CD4-positive, CD25-positive, alpha-beta regulatory T cell (primary cell): ENCODE results near the gene RBM46. TPM values are rescaled to one million over a fixed set of nuclear protein-coding genes. Genes with fewer than 3 reads are reported as not detected.
A peak's percentile ranks its signal among the peaks of the same experiment; 100 is the strongest.

Experiments used
- ATAC-seq, 2 donors: fragments of 150-1000 bp; cut with Tn5 transposase; one replicate each; pipeline ENCODE4 v1.10.0; 2021; ENCODE audit warnings: low read depth in 2 of 2, moderate number of reproducible peaks in 2 of 2, moderate library complexity in 1 of 2
- DNase-seq, 3 donors: peaks; one replicate each; pipeline versions ENCODE4 v3.0.0 to v3.0.0-alpha.2; 2012 to 2022; ENCODE audit warnings: mixed read lengths in 1 of 3
- H3K27ac ChIP-seq: one replicate; pipeline ENCODE4 v1.7.0; 2013; ENCODE audit warnings: mild to moderate bottlenecking, low read length; ENCODE audit not compliant: insufficient read depth, poor library complexity, severe bottlenecking
- H3K27me3 ChIP-seq: one replicate; pipeline ENCODE4 v1.7.0; 2013; ENCODE audit warnings: low read length; ENCODE audit not compliant: control insufficient read depth, insufficient read depth
- H3K36me3 ChIP-seq: one replicate; pipeline ENCODE4 v1.7.0; 2013; ENCODE audit warnings: mild to moderate bottlenecking, low read length, moderate library complexity; ENCODE audit not compliant: control insufficient read depth, insufficient read depth
- H3K4me1 ChIP-seq: 2 replicates; pipeline ENCODE4 v1.7.0; 2013; ENCODE audit warnings: mild to moderate bottlenecking, low read length; ENCODE audit not compliant: insufficient read depth, control insufficient read depth, poor library complexity, severe bottlenecking
- H3K4me3 ChIP-seq: one replicate; pipeline ENCODE4 v1.7.0; 2013; ENCODE audit warnings: low read depth, mild to moderate bottlenecking, low read length, moderate library complexity
- H3K9me3 ChIP-seq, 2 experiments: 1 replicate in 1 of 2; 2 replicates in 1 of 2; pipeline ENCODE4 v1.7.0; 2013; ENCODE audit warnings: low read length in 2 of 2, mild to moderate bottlenecking in 1 of 2, moderate library complexity in 1 of 2; ENCODE audit not compliant: control insufficient read depth in 2 of 2
- H3K27ac Mint-ChIP-seq, 3 donors: one replicate each; pipeline ENCODE4 v1.8.0; 2020 to 2022; ENCODE audit warnings: mild to moderate bottlenecking in 3 of 3, mixed read lengths in 3 of 3, moderate library complexity in 2 of 3
- H3K27me3 Mint-ChIP-seq: one replicate; pipeline ENCODE4 v1.8.0; 2022; ENCODE audit warnings: mild to moderate bottlenecking, mixed read lengths
- H3K36me3 Mint-ChIP-seq: one replicate; pipeline ENCODE4 v1.8.0; 2020; ENCODE audit warnings: mixed read lengths
- H3K4me1 Mint-ChIP-seq, 4 donors: one replicate each; pipeline ENCODE4 v1.8.0; 2020 to 2022; ENCODE audit warnings: mixed read lengths in 4 of 4, mild to moderate bottlenecking in 1 of 4
- H3K4me3 Mint-ChIP-seq, 4 donors: one replicate each; pipeline ENCODE4 v1.8.0; 2020 to 2022; ENCODE audit warnings: mild to moderate bottlenecking in 4 of 4, mixed read lengths in 4 of 4, moderate library complexity in 3 of 4
- H3K9me3 Mint-ChIP-seq, 7 donors: one replicate each; pipeline ENCODE4 v1.8.0; 2020 to 2022; ENCODE audit warnings: mixed read lengths in 7 of 7, mild to moderate bottlenecking in 3 of 7, moderate library complexity in 2 of 7
- polyA plus RNA-seq, 4 donors: library from polyadenylated mRNA; unstranded; fragments of 300-500 nt; fragmentation: Illumina TruSeq; gene quantifications; one replicate each; pipeline ENCODE4 v1.2.3, GENCODE V29; 2021
- total RNA-seq: library from RNA; stranded (reverse); gene quantifications from one replicate; pipeline ENCODE4 v1.2.3, GENCODE V29; 2022

RBM46 gene
- total and polyA plus RNA-seq, 5 donors from 2014 or later = not detected

DNA sequence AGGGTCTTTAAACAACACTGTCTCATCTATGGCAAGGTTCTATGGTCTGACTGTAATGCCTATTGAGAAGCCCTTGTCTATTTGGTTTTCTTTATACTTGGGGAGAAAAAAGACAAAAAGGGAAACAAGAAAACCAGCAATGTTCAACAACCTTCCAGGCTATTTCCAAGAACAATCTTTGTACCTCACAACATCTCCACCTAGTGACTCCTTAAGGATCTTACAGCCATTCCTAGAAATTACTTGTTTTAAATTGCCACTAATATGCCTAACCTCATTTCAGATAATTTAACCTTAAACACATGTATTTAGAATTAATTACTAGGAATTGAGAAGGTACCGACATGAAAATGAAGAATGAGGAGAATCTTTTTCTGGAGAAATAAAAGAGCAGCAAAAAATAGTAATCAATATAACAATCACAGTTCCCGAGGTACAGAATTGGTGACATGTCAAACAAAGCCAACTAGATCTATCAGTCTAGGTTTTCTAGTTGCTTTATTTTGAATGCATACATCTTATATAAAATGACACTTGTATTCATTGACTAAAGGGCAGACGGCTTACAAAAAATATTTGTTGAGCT is 1.6 kb upstream of the RBM46 start:
- no peaks in the 10 kb centered on the region for H3K36me3 Mint-ChIP-seq
- H3K4me3 ChIP-seq = no peak overlapping the region
- H3K36me3 ChIP-seq = no peaks in the 10 kb centered on the region
- H3K27ac ChIP-seq = no peak overlapping the region
- no peaks in the 10 kb centered on the region for H3K4me1 Mint-ChIP-seq
- no peak for DNase-seq
- H3K4me3 Mint-ChIP-seq = no peak overlapping the region
- H3K27ac Mint-ChIP-seq = no peak overlapping the region
- H3K9me3 ChIP-seq = no peaks in the 10 kb centered on the region
- ATAC-seq = no peak
- H3K4me1 ChIP-seq = no peaks in the 10 kb centered on the region
- H3K27me3 Mint-ChIP-seq = peaks cover 4% of the 10 kb centered on the region
- H3K9me3 Mint-ChIP-seq = peaks cover 0 to 6% (median 0%) of the 10 kb centered on the region in 7 donors
- H3K27me3 ChIP-seq = no peaks in the 10 kb centered on the region

DNA sequence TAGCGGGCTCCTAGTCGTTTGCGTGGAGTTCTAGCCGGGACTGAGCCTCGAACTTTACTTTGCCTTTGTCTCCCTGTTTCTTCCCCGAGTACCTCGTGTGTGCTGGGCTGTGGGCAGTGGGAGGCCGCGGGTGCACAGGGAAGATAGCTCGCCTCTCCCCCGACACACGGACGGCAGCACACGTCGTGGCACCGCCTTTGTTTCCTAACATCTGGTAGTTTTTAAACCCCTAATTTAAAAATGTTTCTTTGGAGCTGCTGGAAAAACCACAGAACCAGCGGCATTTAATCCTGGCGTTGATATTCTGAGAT is 866 bp downstream of the RBM46 start:
- H3K9me3 Mint-ChIP-seq = peaks cover 0 to 3% (median 0%) of the 10 kb centered on the region in 7 donors
- H3K4me3 Mint-ChIP-seq = no peak overlapping the region
- no peaks in the 10 kb centered on the region for H3K36me3 Mint-ChIP-seq
- DNase-seq (no peak), ATAC-seq (no peak)
- Histone ChIP-seq H3K27me3 (no peaks in the 10 kb centered on the region), H3K27ac (no peak overlapping the region), H3K36me3 (no peaks in the 10 kb centered on the region), H3K4me1 (no peaks in the 10 kb centered on the region), H3K9me3 (no peaks in the 10 kb centered on the region), H3K4me3 (no peak overlapping the region)
- H3K27me3 Mint-ChIP-seq = peaks cover 4% of the 10 kb centered on the region
- no peak overlapping the region for H3K27ac Mint-ChIP-seq
- H3K4me1 Mint-ChIP-seq = no peaks in the 10 kb centered on the region

DNA sequence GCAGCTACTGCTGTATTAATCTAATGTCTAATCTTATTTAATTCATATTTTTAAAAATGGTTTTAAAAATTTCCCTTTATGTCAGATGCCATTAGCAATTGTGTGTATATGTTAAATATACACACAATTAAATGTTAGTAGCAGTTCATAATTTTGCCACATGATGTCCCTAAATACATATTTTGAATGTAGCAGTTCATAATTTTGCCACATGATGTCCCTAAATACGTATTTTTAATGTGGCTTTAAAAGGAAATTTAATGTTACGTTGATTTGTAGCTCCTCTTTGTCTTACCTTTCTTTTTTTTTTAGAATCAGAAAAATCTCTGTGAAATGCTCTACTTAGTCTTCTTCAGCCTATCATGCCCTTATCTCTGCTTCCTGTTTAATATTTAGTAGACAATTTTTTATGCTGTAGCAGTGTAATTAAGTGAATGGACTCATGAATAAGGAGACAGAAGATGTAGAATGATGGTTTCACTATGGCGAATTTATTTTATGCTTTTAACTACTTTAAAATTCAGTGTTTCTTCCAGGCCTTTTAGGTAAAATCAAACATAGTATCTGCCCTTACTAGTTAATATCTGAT is 26.1 kb downstream of the RBM46 start:
- DNase-seq = peak in 2 of 3 donors; percentile 4 to 32
- H3K27me3 ChIP-seq = no peaks in the 10 kb centered on the region
- Mint-ChIP-seq H3K27me3 (no peaks in the 10 kb centered on the region), H3K4me1 (peaks cover 0 to 2% (median 0%) of the 10 kb centered on the region in 4 donors), H3K4me3 (no peak overlapping the region), H3K36me3 (no peaks in the 10 kb centered on the region), H3K9me3 (peaks cover 0 to 5% (median 0%) of the 10 kb centered on the region in 7 donors), H3K27ac (no peak overlapping the region)
- H3K36me3 ChIP-seq = no peaks in the 10 kb centered on the region
- no peak overlapping the region for H3K4me3 ChIP-seq
- no peaks in the 10 kb centered on the region for H3K4me1 ChIP-seq
- no peak for ATAC-seq
- H3K27ac ChIP-seq = no peak overlapping the region
- H3K9me3 ChIP-seq = no peaks in the 10 kb centered on the region

DNA sequence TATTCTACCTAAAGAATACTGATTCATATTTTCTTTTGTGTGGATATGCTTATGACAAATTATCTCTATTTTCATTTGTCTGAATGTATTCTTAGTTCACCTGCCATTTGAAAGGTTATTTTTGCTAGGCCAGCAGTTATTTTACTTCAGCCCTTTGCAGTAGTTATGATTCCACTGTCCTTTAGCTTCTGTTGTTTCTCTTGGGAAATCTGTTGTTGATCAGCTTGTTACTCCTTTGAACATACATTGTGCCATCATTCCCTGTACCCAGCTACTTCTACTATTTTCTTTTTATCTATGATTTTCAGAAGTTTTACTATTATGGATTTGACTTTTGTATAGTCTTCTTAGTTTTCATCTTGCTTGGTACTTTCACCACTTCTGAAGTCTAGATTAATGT is 37.2 kb downstream of the RBM46 start:
- ATAC-seq = no peak
- H3K9me3 Mint-ChIP-seq = peaks cover 0 to 1% (median 0%) of the 10 kb centered on the region in 7 donors
- DNase-seq = no peak
- H3K27ac Mint-ChIP-seq = peak overlapping the region in 1 of 3 donors; percentile 23
- H3K4me1 Mint-ChIP-seq = no peaks in the 10 kb centered on the region
- no peak overlapping the region for H3K4me3 Mint-ChIP-seq
- Histone ChIP-seq H3K27ac (no peak overlapping the region), H3K4me3 (no peak overlapping the region), H3K4me1 (no peaks in the 10 kb centered on the region), H3K36me3 (no peaks in the 10 kb centered on the region), H3K9me3 (no peaks in the 10 kb centered on the region), H3K27me3 (no peaks in the 10 kb centered on the region)
- no peaks in the 10 kb centered on the region for H3K36me3 Mint-ChIP-seq
- no peaks in the 10 kb centered on the region for H3K27me3 Mint-ChIP-seq

DNA sequence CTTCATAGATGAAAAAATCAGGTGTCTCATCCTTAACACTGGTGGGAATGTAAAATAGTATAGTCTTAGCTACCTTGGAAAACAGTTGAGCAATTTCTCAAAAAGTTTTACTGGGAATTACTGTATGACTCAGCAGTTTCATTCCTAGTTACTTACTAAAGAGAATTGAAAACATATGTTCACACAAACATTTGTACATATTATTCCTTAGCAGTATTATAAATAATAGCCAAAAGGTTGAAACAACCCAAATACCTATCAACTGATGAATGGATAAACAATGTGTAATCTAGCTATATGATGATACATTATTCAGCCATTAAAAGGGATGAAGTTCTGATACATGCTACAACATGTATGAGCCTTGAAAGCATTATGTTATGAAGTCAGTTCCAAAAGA is 41.7 kb downstream of the RBM46 start:
- no peak for ATAC-seq

DNA sequence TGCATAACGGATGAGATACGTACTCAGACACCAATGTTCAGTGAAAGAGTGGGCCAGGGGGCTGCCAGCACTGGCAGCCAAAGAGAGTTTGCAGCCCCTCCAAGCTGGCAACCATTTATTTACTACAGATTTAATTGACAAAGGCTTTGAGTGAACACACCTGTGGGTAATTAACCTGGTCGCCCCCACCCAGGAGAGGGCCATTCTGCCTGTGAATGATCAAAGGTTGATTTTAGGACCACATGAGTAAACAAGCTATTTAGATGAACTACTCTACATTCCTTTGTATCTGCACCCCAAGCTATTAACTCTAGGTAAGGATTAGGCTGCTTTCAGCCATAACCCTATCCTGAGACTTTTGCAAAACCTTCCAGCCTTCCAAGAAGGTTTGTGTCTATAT is 55.0 kb downstream of the RBM46 start:
- no peaks in the 10 kb centered on the region for H3K36me3 ChIP-seq
- H3K9me3 Mint-ChIP-seq = peaks cover 0 to 10% (median 6%) of the 10 kb centered on the region in 7 donors
- no peaks in the 10 kb centered on the region for H3K4me1 Mint-ChIP-seq
- no peaks in the 10 kb centered on the region for H3K4me1 ChIP-seq
- H3K9me3 ChIP-seq = no peaks in the 10 kb centered on the region
- H3K27ac Mint-ChIP-seq = no peak overlapping the region
- no peak overlapping the region for H3K27ac ChIP-seq
- no peaks in the 10 kb centered on the region for H3K27me3 Mint-ChIP-seq
- no peaks in the 10 kb centered on the region for H3K27me3 ChIP-seq
- ATAC-seq (no peak), DNase-seq (no peak)
- no peak overlapping the region for H3K4me3 ChIP-seq
- no peaks in the 10 kb centered on the region for H3K36me3 Mint-ChIP-seq
- no peak overlapping the region for H3K4me3 Mint-ChIP-seq

More for the DNA sequence above, 41.7 kb downstream of the RBM46 start:
- H3K27me3 Mint-ChIP-seq = no peaks in the 10 kb centered on the region
- Histone ChIP-seq H3K27me3 (no peaks in the 10 kb centered on the region), H3K36me3 (no peaks in the 10 kb centered on the region), H3K27ac (no peak overlapping the region), H3K4me1 (no peaks in the 10 kb centered on the region), H3K9me3 (no peaks in the 10 kb centered on the region), H3K4me3 (no peak overlapping the region)
- H3K36me3 Mint-ChIP-seq = no peaks in the 10 kb centered on the region
- no peak overlapping the region for H3K27ac Mint-ChIP-seq
- no peaks in the 10 kb centered on the region for H3K4me1 Mint-ChIP-seq
- H3K4me3 Mint-ChIP-seq = no peak overlapping the region
- peaks cover 0 to 1% (median 0%) of the 10 kb centered on the region in 7 donors for H3K9me3 Mint-ChIP-seq
- no peak for DNase-seq

DNA sequence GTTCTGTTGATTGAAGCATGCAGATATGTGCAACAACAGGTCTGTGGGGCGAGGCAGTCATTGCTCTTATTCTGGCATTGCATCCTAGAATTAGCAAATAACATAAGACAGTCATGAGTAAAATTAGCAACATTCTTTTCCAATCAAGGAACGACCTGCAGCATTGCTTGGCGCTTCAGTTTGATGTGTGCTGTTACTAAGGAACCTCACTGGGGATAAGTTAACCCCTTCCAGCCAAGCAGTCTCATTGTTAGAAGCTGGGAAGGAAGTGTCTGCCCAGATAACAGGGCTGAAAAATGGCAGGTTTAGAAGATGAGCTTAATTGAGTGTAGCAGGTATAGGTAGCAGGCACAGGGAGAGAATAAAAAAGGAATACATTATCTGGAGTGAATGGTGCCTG is 55.4 kb downstream of the RBM46 start:
- Mint-ChIP-seq H3K36me3 (no peaks in the 10 kb centered on the region), H3K9me3 (peaks cover 0 to 10% (median 4%) of the 10 kb centered on the region in 7 donors), H3K27ac (no peak overlapping the region), H3K4me3 (no peak overlapping the region), H3K27me3 (no peaks in the 10 kb centered on the region), H3K4me1 (no peaks in the 10 kb centered on the region)
- DNase-seq (no peak), ATAC-seq (no peak)
- H3K27ac ChIP-seq = no peak overlapping the region
- H3K9me3 ChIP-seq = no peaks in the 10 kb centered on the region
- no peaks in the 10 kb centered on the region for H3K4me1 ChIP-seq
- H3K27me3 ChIP-seq = no peaks in the 10 kb centered on the region
- no peak overlapping the region for H3K4me3 ChIP-seq
- no peaks in the 10 kb centered on the region for H3K36me3 ChIP-seq

DNA sequence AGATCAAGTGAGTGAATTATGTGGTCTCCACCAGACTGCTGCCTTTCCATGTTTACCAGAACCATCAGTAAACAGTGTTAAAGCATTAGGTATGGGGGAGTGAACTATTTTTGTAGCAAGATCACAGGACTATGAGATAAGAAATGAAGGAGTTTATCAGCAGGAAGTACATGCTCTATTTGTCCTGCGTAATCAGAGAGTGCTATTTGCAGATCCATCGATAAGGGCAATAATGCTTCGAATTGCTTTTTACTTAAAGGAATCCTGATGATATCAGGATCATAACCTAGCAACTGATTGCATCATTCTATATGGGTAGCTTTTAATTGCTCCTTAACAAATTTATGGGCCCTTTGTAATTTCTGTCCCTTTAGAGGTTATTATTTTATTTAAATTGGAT is 57.1 kb downstream of the RBM46 start:
- Histone ChIP-seq H3K4me1 (no peaks in the 10 kb centered on the region), H3K36me3 (no peaks in the 10 kb centered on the region), H3K4me3 (no peak overlapping the region), H3K27me3 (no peaks in the 10 kb centered on the region), H3K9me3 (no peaks in the 10 kb centered on the region), H3K27ac (no peak overlapping the region)
- no peaks in the 10 kb centered on the region for H3K36me3 Mint-ChIP-seq
- H3K27me3 Mint-ChIP-seq = no peaks in the 10 kb centered on the region
- H3K4me3 Mint-ChIP-seq = no peak overlapping the region
- H3K9me3 Mint-ChIP-seq = peaks cover 0 to 6% (median 2%) of the 10 kb centered on the region in 7 donors
- H3K4me1 Mint-ChIP-seq = no peaks in the 10 kb centered on the region
- DNase-seq (no peak), ATAC-seq (no peak)
- H3K27ac Mint-ChIP-seq = no peak overlapping the region
